ENCODE results near the gene RAPGEF4.

GRCh38 chr2:172922306-172922705, 186.7 kb downstream of the RAPGEF4 start:
- TF ChIP-seq ZFX (IDR thresholded peaks at IDR 0.05) = no peak
- no peak for TF ChIP-seq CTCF (IDR thresholded peaks at IDR 0.05 in 2 of 3, conservative IDR thresholded peaks at IDR 0.05 in 1 of 3; ENCODE audit: borderline replicate concordance in 1 of 3, insufficient read depth in 1 of 3, low read depth in 2 of 3, low read length in 2 of 3)
- TF ChIP-seq POLR2A (IDR thresholded peaks at IDR 0.05; ENCODE audit: borderline replicate concordance, extremely low read depth, insufficient read depth, insufficient read length) = no peak
- no peak for TF ChIP-seq POLR2AphosphoS5 (IDR thresholded peaks at IDR 0.05; ENCODE audit: low read depth, low read length)
- TF ChIP-seq MAX (IDR thresholded peaks at IDR 0.05) = no peak
- no peak for TF ChIP-seq EGR1 (IDR thresholded peaks at IDR 0.05; ENCODE audit: low read depth)
- no peak for TF ChIP-seq RAD21 (IDR thresholded peaks at IDR 0.05; ENCODE audit: low read depth)
- TF ChIP-seq SP1 (IDR thresholded peaks at IDR 0.05; ENCODE audit: low read depth) = no peak
- TF ChIP-seq CEBPB (IDR thresholded peaks at IDR 0.05; ENCODE audit: low read depth) = no peak
- TF ChIP-seq ELF1 (IDR thresholded peaks at IDR 0.05; ENCODE audit: borderline replicate concordance, low read depth) = no peak
- no peak for TF ChIP-seq YY1 (IDR thresholded peaks at IDR 0.05; ENCODE audit: extremely low read depth, insufficient replicate concordance, low read depth, low read length)
- TF ChIP-seq SIN3A (IDR thresholded peaks at IDR 0.05; ENCODE audit: low read depth) = no peak
